ENCODE measurements around the gene ARHGEF38. TPM values are rescaled to one million over a fixed set of nuclear protein-coding genes. Genes with fewer than 3 reads are reported as not detected.

Gene ARHGEF38
- total RNA-seq, 1 experiment from 2014 or later: not detected

GRCh38 chr4:105547769-105548168 is 4.7 kb upstream of the ARHGEF38 start:
- no TSS peak for BruUV-seq (replicated peaks)
- no peaks in the 10 kb centered on the region for H3K27me3 Mint-ChIP-seq (ENCODE audit: insufficient read depth, unreplicated experiment)
- H3K27ac Mint-ChIP-seq (ENCODE audit: low read depth, unreplicated experiment): no peak overlapping the region
- H3K4me1 Mint-ChIP-seq (ENCODE audit: insufficient read depth, unreplicated experiment): peaks cover 12% of the 10 kb centered on the region
- no peak for DNase-seq (ENCODE audit: unreplicated experiment)
- no peaks in the 10 kb centered on the region for H3K9me3 Mint-ChIP-seq (ENCODE audit: unreplicated experiment)
- ChIA-PET CTCF (no interaction called here), POLR2A (no interaction called here)
- H3K4me3 Mint-ChIP-seq (ENCODE audit: unreplicated experiment): no peak overlapping the region
- H3K36me3 Mint-ChIP-seq (ENCODE audit: insufficient read depth, unreplicated experiment): no peaks in the 10 kb centered on the region
- TF ChIP-seq CTCF (IDR thresholded peaks at IDR 0.05; ENCODE audit: unreplicated experiment): no peak
- intact Hi-C loops (cut with micrococcal nuclease): no loop called here

- Mint-ChIP-seq H3K9me3 (ENCODE audit: unreplicated experiment) (no peaks in the 10 kb centered on the region), H3K36me3 (ENCODE audit: insufficient read depth, unreplicated experiment) (no peaks in the 10 kb centered on the region), H3K4me1 (ENCODE audit: insufficient read depth, unreplicated experiment) (peaks cover 12% of the 10 kb centered on the region), H3K4me3 (ENCODE audit: unreplicated experiment) (no peak overlapping the region), H3K27ac (ENCODE audit: low read depth, unreplicated experiment) (no peak overlapping the region), H3K27me3 (ENCODE audit: insufficient read depth, unreplicated experiment) (no peaks in the 10 kb centered on the region)
- CTCF ChIA-PET: interaction anchor here (1.5 kb wide), 1 partner anchor 28 kb away, joined by 4 read pairs; no protein-coding TSS in a partner anchor
- peak; percentile 35 for DNase-seq (ENCODE audit: unreplicated experiment)
- no peak for TF ChIP-seq CTCF (IDR thresholded peaks at IDR 0.05; ENCODE audit: unreplicated experiment)
- BruUV-seq (replicated peaks): no TSS peak
- POLR2A ChIA-PET: interaction anchor here (0.7 kb wide), 1 partner anchor 1244 kb away, joined by 3 read pairs; no protein-coding TSS in a partner anchor
- intact Hi-C loops (cut with micrococcal nuclease): no loop called here
Measured at GRCh38 chr4:105548483-105548882, 3.9 kb upstream of the ARHGEF38 start.

- no peak for TF ChIP-seq CTCF (IDR thresholded peaks at IDR 0.05; ENCODE audit: unreplicated experiment)
- POLR2A ChIA-PET: no interaction called here
- Mint-ChIP-seq H3K4me1 (ENCODE audit: insufficient read depth, unreplicated experiment) (peaks cover 12% of the 10 kb centered on the region), H3K27ac (ENCODE audit: low read depth, unreplicated experiment) (no peak overlapping the region), H3K27me3 (ENCODE audit: insufficient read depth, unreplicated experiment) (no peaks in the 10 kb centered on the region), H3K9me3 (ENCODE audit: unreplicated experiment) (no peaks in the 10 kb centered on the region), H3K36me3 (ENCODE audit: insufficient read depth, unreplicated experiment) (no peaks in the 10 kb centered on the region), H3K4me3 (ENCODE audit: unreplicated experiment) (no peak overlapping the region)
- DNase-seq (ENCODE audit: unreplicated experiment): peak; percentile 15
- no TSS peak for BruUV-seq (replicated peaks)
- CTCF ChIA-PET: interaction anchor here (0.6 to 2.7 kb wide), 2 partner anchors 29 to 1581 kb away, joined by 3 to 13 read pairs; no protein-coding TSS in a partner anchor
- intact Hi-C loops (cut with micrococcal nuclease): no loop called here
Measured at GRCh38 chr4:105550641-105551040, 1.8 kb upstream of the ARHGEF38 start.

- H3K27me3 Mint-ChIP-seq (ENCODE audit: insufficient read depth, unreplicated experiment): no peaks in the 10 kb centered on the region
- H3K27ac Mint-ChIP-seq (ENCODE audit: low read depth, unreplicated experiment): no peak overlapping the region
- peaks cover 12% of the 10 kb centered on the region for H3K4me1 Mint-ChIP-seq (ENCODE audit: insufficient read depth, unreplicated experiment)
- H3K36me3 Mint-ChIP-seq (ENCODE audit: insufficient read depth, unreplicated experiment): no peaks in the 10 kb centered on the region
- TF ChIP-seq CTCF (IDR thresholded peaks at IDR 0.05; ENCODE audit: unreplicated experiment): no peak
- ChIA-PET CTCF (no interaction called here), POLR2A (interaction anchor here (1.3 kb wide), 1 partner anchor 9 kb away, joined by 3 read pairs; no protein-coding TSS in a partner anchor)
- H3K9me3 Mint-ChIP-seq (ENCODE audit: unreplicated experiment): no peaks in the 10 kb centered on the region
- no peak for DNase-seq (ENCODE audit: unreplicated experiment)
- BruUV-seq (replicated peaks): no TSS peak
- intact Hi-C loops (cut with micrococcal nuclease): no loop called here
- no peak overlapping the region for H3K4me3 Mint-ChIP-seq (ENCODE audit: unreplicated experiment)
Measured at GRCh38 chr4:105555409-105555808, 3.0 kb downstream of the ARHGEF38 start.

All from MCF 10A (cell line).